NCI-H510A treated with DMSO at 0.1 percent for 48 hours (cell line): Measurements from ENCODE around the gene HOGA1.
A peak's percentile ranks its signal among the peaks of the same experiment; 100 is the strongest.
"Not testable (repeated sequence)": the region's sequence is repeated elsewhere in the genome, so short reads cannot be mapped to it uniquely, and the experiment has no call there.

Experiments
- DNase-seq: peaks from one replicate; lab custom pipeline; 2025; lab: John Stamatoyannopoulos, UW

HOGA1 gene

GRCh38 chr10:97554336-97554735 is 29.9 kb upstream of the HOGA1 start:
- DNase-seq: not testable (repeated sequence)

GRCh38 chr10:97555541-97555940 is 28.6 kb upstream of the HOGA1 start:
- DNase-seq: not testable (repeated sequence)

- DNase-seq: not testable (repeated sequence)
Observed at GRCh38 chr10:97560731-97561381, 23.3 kb upstream of the HOGA1 start.

GRCh38 chr10:97561386-97562077 is 22.7 kb upstream of the HOGA1 start:
- DNase-seq: not testable (repeated sequence)

- not testable (repeated sequence) for DNase-seq
Observed at GRCh38 chr10:97562329-97562728, 21.9 kb upstream of the HOGA1 start.

GRCh38 chr10:97563337-97563736 is 20.9 kb upstream of the HOGA1 start:
- DNase-seq: no peak

- no peak for DNase-seq
Observed at GRCh38 chr10:97564776-97565175, 19.4 kb upstream of the HOGA1 start.

GRCh38 chr10:97566336-97566996 is 17.7 kb upstream of the HOGA1 start:
- no peak for DNase-seq

- no peak for DNase-seq
Observed at GRCh38 chr10:97567891-97568290, 16.3 kb upstream of the HOGA1 start.

GRCh38 chr10:97570146-97570788 is 13.9 kb upstream of the HOGA1 start:
- no peak for DNase-seq

- no peak for DNase-seq
Observed at GRCh38 chr10:97570789-97571471, 13.3 kb upstream of the HOGA1 start.

- DNase-seq: no peak
Observed at GRCh38 chr10:97571622-97572021, 12.6 kb upstream of the HOGA1 start.

GRCh38 chr10:97572214-97572989 is 11.8 kb upstream of the HOGA1 start, which contains the start of gene ANKRD2:
Gene ANKRD2, plus strand, starts transcription at chr10:97572779. Its CDS starts 10 bp downstream, at chr10:97572789.
- DNase-seq: peak; percentile 30

GRCh38 chr10:97573021-97573420 is 11.2 kb upstream of the HOGA1 start:
- no peak for DNase-seq

GRCh38 chr10:97573672-97574071 is 10.5 kb upstream of the HOGA1 start:
- DNase-seq: no peak

- DNase-seq: peak; percentile 75
Observed at GRCh38 chr10:97574374-97575126, 9.6 kb upstream of the HOGA1 start.

GRCh38 chr10:97575127-97575668 is 9.0 kb upstream of the HOGA1 start:
- no peak for DNase-seq

- not testable (repeated sequence) for DNase-seq
Observed at GRCh38 chr10:97576487-97576886, 7.7 kb upstream of the HOGA1 start.

- DNase-seq: no peak
Observed at GRCh38 chr10:97577701-97578100, 6.5 kb upstream of the HOGA1 start.
